ENCODE data around the gene RAPGEF4. TPM values are rescaled to one million over a fixed set of nuclear protein-coding genes. Genes with fewer than 3 reads are reported as not detected.

Gene RAPGEF4
- total and polyA plus RNA-seq, 9 donors = 1.1 to 2.4 (median 1.5) TPM

- H3K9me3 ChIP-seq (replicated peaks; ENCODE audit: control insufficient read depth, low read depth, low read length) = no peaks in the 10 kb centered on the region
- 60% methylated on average over 1 of the region's 4 CpGs for WGBS (ENCODE audit: insufficient coverage)
- no peak for DNase-seq
- peaks cover 5% of the 10 kb centered on the region for H3K4me1 ChIP-seq (ENCODE audit: control insufficient read depth, insufficient read depth, low read length)
- H3K4me3 ChIP-seq (ENCODE audit: low read length) = no peak overlapping the region
- H3K27me3 ChIP-seq (ENCODE audit: control insufficient read depth, insufficient read depth, low read length) = peaks cover 3% of the 10 kb centered on the region
- H3K36me3 ChIP-seq (ENCODE audit: control insufficient read depth, insufficient read depth, low read length) = no peaks in the 10 kb centered on the region
- no peak overlapping the region for H3K27ac ChIP-seq (ENCODE audit: low read length)
These were observed 239.1 kb downstream of the RAPGEF4 start for GRCh38 chr2:172974762-172975161.

GRCh38 chr2:172976116-172976515 lies 240.5 kb downstream of the RAPGEF4 start:
- Histone ChIP-seq H3K27ac (ENCODE audit: low read length) (no peak overlapping the region), H3K9me3 (replicated peaks; ENCODE audit: control insufficient read depth, low read depth, low read length) (no peaks in the 10 kb centered on the region), H3K4me3 (ENCODE audit: low read length) (no peak overlapping the region), H3K27me3 (ENCODE audit: control insufficient read depth, insufficient read depth, low read length) (peaks cover 3% of the 10 kb centered on the region), H3K36me3 (ENCODE audit: control insufficient read depth, insufficient read depth, low read length) (no peaks in the 10 kb centered on the region), H3K4me1 (ENCODE audit: control insufficient read depth, insufficient read depth, low read length) (peaks cover 5% of the 10 kb centered on the region)
- DNase-seq = no peak
- 54% methylated on average over 3 of the region's 4 CpGs for WGBS (ENCODE audit: insufficient coverage)

GRCh38 chr2:172976816-172977215 lies 241.2 kb downstream of the RAPGEF4 start:
- no peak for DNase-seq
- 100% methylated on average over 3 of the region's 5 CpGs for WGBS (ENCODE audit: insufficient coverage)
- Histone ChIP-seq H3K9me3 (replicated peaks; ENCODE audit: control insufficient read depth, low read depth, low read length) (no peaks in the 10 kb centered on the region), H3K27me3 (ENCODE audit: control insufficient read depth, insufficient read depth, low read length) (peaks cover 3% of the 10 kb centered on the region), H3K4me1 (ENCODE audit: control insufficient read depth, insufficient read depth, low read length) (peaks cover 5% of the 10 kb centered on the region), H3K36me3 (ENCODE audit: control insufficient read depth, insufficient read depth, low read length) (no peaks in the 10 kb centered on the region), H3K4me3 (ENCODE audit: low read length) (no peak overlapping the region), H3K27ac (ENCODE audit: low read length) (no peak overlapping the region)

GRCh38 chr2:172977270-172978062 lies 241.8 kb downstream of the RAPGEF4 start:
- Histone ChIP-seq H3K27me3 (ENCODE audit: control insufficient read depth, insufficient read depth, low read length) (peaks cover 3% of the 10 kb centered on the region), H3K9me3 (replicated peaks; ENCODE audit: control insufficient read depth, low read depth, low read length) (no peaks in the 10 kb centered on the region), H3K36me3 (ENCODE audit: control insufficient read depth, insufficient read depth, low read length) (no peaks in the 10 kb centered on the region), H3K27ac (ENCODE audit: low read length) (no peak overlapping the region), H3K4me3 (ENCODE audit: low read length) (no peak overlapping the region), H3K4me1 (ENCODE audit: control insufficient read depth, insufficient read depth, low read length) (peaks cover 5% of the 10 kb centered on the region)
- WGBS (ENCODE audit: insufficient coverage) = 78% methylated on average over 3 of the region's 7 CpGs
- peak; percentile 29 for DNase-seq

GRCh38 chr2:172978063-172978383 lies 242.4 kb downstream of the RAPGEF4 start:
- Histone ChIP-seq H3K4me3 (ENCODE audit: low read length) (no peak overlapping the region), H3K27ac (ENCODE audit: low read length) (no peak overlapping the region), H3K27me3 (ENCODE audit: control insufficient read depth, insufficient read depth, low read length) (peaks cover 3% of the 10 kb centered on the region), H3K36me3 (ENCODE audit: control insufficient read depth, insufficient read depth, low read length) (no peaks in the 10 kb centered on the region), H3K9me3 (replicated peaks; ENCODE audit: control insufficient read depth, low read depth, low read length) (no peaks in the 10 kb centered on the region), H3K4me1 (ENCODE audit: control insufficient read depth, insufficient read depth, low read length) (peaks cover 5% of the 10 kb centered on the region)
- WGBS (ENCODE audit: insufficient coverage) = no CpG with 5 or more reads among the region's 2 CpGs
- no peak for DNase-seq

GRCh38 chr2:172985139-172985892 lies 249.7 kb downstream of the RAPGEF4 start:
- H3K27ac ChIP-seq (ENCODE audit: low read length) = no peak overlapping the region
- H3K4me3 ChIP-seq (ENCODE audit: low read length) = no peak overlapping the region
- no peaks in the 10 kb centered on the region for H3K4me1 ChIP-seq (ENCODE audit: control insufficient read depth, insufficient read depth, low read length)
- H3K36me3 ChIP-seq (ENCODE audit: control insufficient read depth, insufficient read depth, low read length) = no peaks in the 10 kb centered on the region
- no peak for DNase-seq
- 48% methylated on average over 6 of the region's 12 CpGs for WGBS (ENCODE audit: insufficient coverage)
- no peaks in the 10 kb centered on the region for H3K9me3 ChIP-seq (replicated peaks; ENCODE audit: control insufficient read depth, low read depth, low read length)
- no peaks in the 10 kb centered on the region for H3K27me3 ChIP-seq (ENCODE audit: control insufficient read depth, insufficient read depth, low read length)

- no peak for DNase-seq
- Histone ChIP-seq H3K36me3 (ENCODE audit: control insufficient read depth, insufficient read depth, low read length) (no peaks in the 10 kb centered on the region), H3K9me3 (replicated peaks; ENCODE audit: control insufficient read depth, low read depth, low read length) (no peaks in the 10 kb centered on the region), H3K27ac (ENCODE audit: low read length) (no peak overlapping the region), H3K4me3 (ENCODE audit: low read length) (no peak overlapping the region), H3K27me3 (ENCODE audit: control insufficient read depth, insufficient read depth, low read length) (no peaks in the 10 kb centered on the region), H3K4me1 (ENCODE audit: control insufficient read depth, insufficient read depth, low read length) (no peaks in the 10 kb centered on the region)
- WGBS (ENCODE audit: insufficient coverage) = no CpG with 5 or more reads among the region's 2 CpGs
These were observed 250.4 kb downstream of the RAPGEF4 start for GRCh38 chr2:172986040-172986439.

GRCh38 chr2:172988728-172989127 lies 253.1 kb downstream of the RAPGEF4 start:
- no peaks in the 10 kb centered on the region for H3K4me1 ChIP-seq (ENCODE audit: control insufficient read depth, insufficient read depth, low read length)
- 92% methylated on average over 6 of the region's 7 CpGs for WGBS (ENCODE audit: insufficient coverage)
- no peak overlapping the region for H3K4me3 ChIP-seq (ENCODE audit: low read length)
- H3K36me3 ChIP-seq (ENCODE audit: control insufficient read depth, insufficient read depth, low read length) = no peaks in the 10 kb centered on the region
- H3K27me3 ChIP-seq (ENCODE audit: control insufficient read depth, insufficient read depth, low read length) = no peaks in the 10 kb centered on the region
- no peak for DNase-seq
- H3K9me3 ChIP-seq (replicated peaks; ENCODE audit: control insufficient read depth, low read depth, low read length) = no peaks in the 10 kb centered on the region
- no peak overlapping the region for H3K27ac ChIP-seq (ENCODE audit: low read length)

- Histone ChIP-seq H3K4me3 (ENCODE audit: low read length) (no peak overlapping the region), H3K27ac (ENCODE audit: low read length) (no peak overlapping the region), H3K36me3 (ENCODE audit: control insufficient read depth, insufficient read depth, low read length) (no peaks in the 10 kb centered on the region), H3K4me1 (ENCODE audit: control insufficient read depth, insufficient read depth, low read length) (no peaks in the 10 kb centered on the region), H3K9me3 (replicated peaks; ENCODE audit: control insufficient read depth, low read depth, low read length) (no peaks in the 10 kb centered on the region), H3K27me3 (ENCODE audit: control insufficient read depth, insufficient read depth, low read length) (no peaks in the 10 kb centered on the region)
- WGBS (ENCODE audit: insufficient coverage) = 88% methylated on average over 3 of the region's 7 CpGs
- DNase-seq = no peak
These were observed 255.4 kb downstream of the RAPGEF4 start for GRCh38 chr2:172991031-172991430.

GRCh38 chr2:172993139-172993538 lies 257.5 kb downstream of the RAPGEF4 start:
- H3K27ac ChIP-seq (ENCODE audit: low read length) = no peak overlapping the region
- no peaks in the 10 kb centered on the region for H3K27me3 ChIP-seq (ENCODE audit: control insufficient read depth, insufficient read depth, low read length)
- WGBS (ENCODE audit: insufficient coverage) = no CpG with 5 or more reads among the region's 4 CpGs
- H3K9me3 ChIP-seq (replicated peaks; ENCODE audit: control insufficient read depth, low read depth, low read length) = no peaks in the 10 kb centered on the region
- no peak for DNase-seq
- no peaks in the 10 kb centered on the region for H3K36me3 ChIP-seq (ENCODE audit: control insufficient read depth, insufficient read depth, low read length)
- H3K4me1 ChIP-seq (ENCODE audit: control insufficient read depth, insufficient read depth, low read length) = no peaks in the 10 kb centered on the region
- H3K4me3 ChIP-seq (ENCODE audit: low read length) = no peak overlapping the region

All from muscle of leg (tissue), 11 donors.